Ureter (tissue), 1 donor: ENCODE results near the gene CAMK2N1. TPM values are rescaled to one million over a fixed set of nuclear protein-coding genes. Genes with fewer than 3 reads are reported as not detected.
A peak's percentile ranks its signal among the peaks of the same experiment; 100 is the strongest.
"Not testable (repeated sequence)": the region's sequence is repeated elsewhere in the genome, so short reads cannot be mapped to it uniquely, and the experiment has no call there.

Source experiments
- DNase-seq: peaks from one replicate; pipeline ENCODE4 v3.0.0-alpha.2; 2020; ENCODE audit warnings: low spot score
- total RNA-seq: library from RNA; stranded (reverse); gene quantifications from one replicate; pipeline ENCODE4 v1.2.4, GENCODE V29; 2023
- donor health status: DM: yes; HTN: yes; CAD: no.

Gene CAMK2N1
- total RNA-seq, 1 donor from 2014 or later = 39.5 TPM

GRCh38 chr1:20496725-20497383, 10.8 kb upstream of the CAMK2N1 start:
- not testable (repeated sequence) for DNase-seq

GRCh38 chr1:20496241-20496661, 10.2 kb upstream of the CAMK2N1 start:
- no peak for DNase-seq

- no peak for DNase-seq
These were observed 9.7 kb upstream of the CAMK2N1 start for GRCh38 chr1:20495661-20496060.

- no peak for DNase-seq
These were observed 8.8 kb upstream of the CAMK2N1 start for GRCh38 chr1:20494609-20495311.

- peak; percentile 92 for DNase-seq
These were observed 8.0 kb upstream of the CAMK2N1 start for GRCh38 chr1:20493839-20494608.

GRCh38 chr1:20493309-20493708, 7.3 kb upstream of the CAMK2N1 start:
- DNase-seq = no peak

- no peak for DNase-seq
These were observed 6.7 kb upstream of the CAMK2N1 start for GRCh38 chr1:20492751-20493150.

GRCh38 chr1:20491866-20492265, 5.9 kb upstream of the CAMK2N1 start:
- DNase-seq = no peak

- no peak for DNase-seq
These were observed 5.2 kb upstream of the CAMK2N1 start for GRCh38 chr1:20491178-20491577.

GRCh38 chr1:20487236-20487590, 1.2 kb upstream of the CAMK2N1 start:
- no peak for DNase-seq

- peak; percentile 77 for DNase-seq
These were observed 636 bp upstream of the CAMK2N1 start for GRCh38 chr1:20486457-20487235.

- no peak for DNase-seq
These were observed 1.2 kb downstream of the CAMK2N1 start for GRCh38 chr1:20484519-20485462.

GRCh38 chr1:20483833-20484518, 2.0 kb downstream of the CAMK2N1 start:
- no peak for DNase-seq

- DNase-seq = no peak
These were observed 2.7 kb downstream of the CAMK2N1 start for GRCh38 chr1:20483098-20483832.

GRCh38 chr1:20481643-20482498, 4.1 kb downstream of the CAMK2N1 start:
- DNase-seq = no peak

GRCh38 chr1:20480951-20481617, 4.9 kb downstream of the CAMK2N1 start:
- no peak for DNase-seq

- no peak for DNase-seq
These were observed 5.6 kb downstream of the CAMK2N1 start for GRCh38 chr1:20480243-20480944.
